NCI-H1694 (cell line): Measurements from ENCODE around the gene KLHDC7B.

ENCODE experiments used
- DNase-seq: peaks from one replicate; lab custom pipeline; 2025; lab: John Stamatoyannopoulos, UW

The KLHDC7B gene

DNA sequence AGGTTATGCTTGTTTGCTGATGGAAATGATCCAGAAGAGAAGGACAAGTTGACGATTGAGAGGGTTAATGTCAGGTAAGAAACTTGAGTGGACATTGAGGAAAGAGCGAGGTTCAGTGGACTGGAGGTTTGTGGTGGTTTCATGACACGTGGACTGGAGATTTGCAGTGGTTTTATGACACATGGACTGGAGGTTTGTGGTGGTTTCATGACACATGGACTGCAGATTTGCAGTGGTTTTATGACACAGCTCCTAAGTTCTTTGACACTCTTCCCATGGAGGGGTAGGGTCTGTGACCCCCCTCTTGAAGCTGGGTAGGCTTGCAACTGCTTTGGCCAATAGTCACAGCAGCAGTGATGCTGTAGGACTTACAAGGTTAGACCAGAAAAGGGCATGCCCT, 49.5 kb downstream of the KLHDC7B start:
- DNase-seq, result no peak

DNA sequence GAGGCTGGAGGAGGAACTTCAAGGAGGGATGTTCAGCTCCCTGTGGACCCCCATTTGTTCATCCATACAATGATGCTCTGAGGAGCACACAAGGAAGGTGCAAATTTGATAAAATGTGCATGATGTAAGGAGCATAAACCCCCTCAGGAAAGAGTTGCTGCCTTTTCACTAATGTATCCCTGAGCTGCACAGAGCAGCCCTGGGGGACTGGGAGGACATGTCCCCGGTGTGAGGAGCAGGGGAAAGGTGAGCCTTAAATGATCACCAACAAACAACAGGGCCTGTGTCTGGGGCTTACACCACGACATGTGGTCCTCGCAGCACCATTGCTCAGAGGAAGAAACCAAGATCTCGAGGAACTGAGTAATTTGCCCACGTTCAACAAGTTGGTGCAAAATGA, 51.4 kb downstream of the KLHDC7B start:
- no peak for DNase-seq

DNA sequence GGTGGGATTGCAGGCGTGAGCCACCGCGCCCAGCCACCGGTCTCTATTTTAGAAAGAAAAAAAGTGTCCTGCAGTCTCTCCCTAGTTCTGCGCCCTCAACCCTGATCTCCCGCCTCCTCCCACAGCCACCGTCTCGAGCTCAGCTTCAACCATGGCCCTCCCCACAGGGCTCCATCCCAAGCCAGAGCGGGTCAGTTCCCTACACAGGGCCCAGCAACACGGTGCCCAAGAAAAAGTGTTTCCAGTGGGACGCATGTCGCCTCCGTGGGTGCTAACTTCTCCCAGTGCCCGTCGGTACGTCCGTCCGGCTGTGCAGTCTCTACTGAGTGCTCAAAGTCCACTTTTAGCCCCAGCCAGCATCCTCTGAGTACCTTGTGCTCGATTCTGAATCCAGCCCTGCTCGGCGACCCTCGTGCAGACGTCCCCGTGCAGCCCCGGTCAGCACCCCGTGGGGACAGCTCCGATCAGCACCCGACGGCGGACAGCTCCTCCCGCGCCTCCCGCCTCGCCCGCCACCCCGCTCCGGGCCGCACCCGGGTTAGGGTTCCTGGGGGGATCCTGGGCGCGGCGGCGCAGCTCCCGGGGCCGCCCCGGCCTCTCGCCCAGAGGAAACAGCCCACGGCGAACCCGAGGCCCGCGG, 54.2 kb downstream of the KLHDC7B start:
- no peak for DNase-seq

GRCh38 chr22:50600538-50600937, 54.8 kb downstream of the KLHDC7B start, which contains the start of gene MAPK8IP2:
Gene MAPK8IP2, plus strand, starts transcription at chr22:50600793. Its CDS starts 26 bp downstream, at chr22:50600819.
- DNase-seq, result no peak
